Testis (tissue), 3 donors: Measurements from ENCODE around the gene OTOG. TPM values are rescaled to one million over a fixed set of nuclear protein-coding genes. Genes with fewer than 3 reads are reported as not detected.

ENCODE experiments used
- DNase-seq: peaks from one replicate; pipeline ENCODE4 v3.0.0-alpha.2; 2019
- H3K27ac ChIP-seq, 2 donors: fragments of 200-600 bp; sonication (generic); one replicate each; pipeline ENCODE4 v1.5.1; 2019
- H3K27me3 ChIP-seq: fragments of 200-600 bp; sonication (generic); one replicate; pipeline ENCODE4 v1.5.1; 2019
- H3K36me3 ChIP-seq: fragments of 200-600 bp; sonication (generic); one replicate; pipeline ENCODE4 v1.5.1; 2017; ENCODE audit warnings: low read depth; ENCODE audit errors: missing control alignments
- H3K4me1 ChIP-seq: fragments of 200-600 bp; sonication (generic); one replicate; pipeline ENCODE4 v1.5.1; 2019
- H3K4me3 ChIP-seq, 2 donors: fragments of 200-600 bp; sonication (generic); one replicate each; pipeline ENCODE4 v1.5.1; 2017 to 2019
- H3K9me3 ChIP-seq: fragments of 200-600 bp; sonication (generic); one replicate; pipeline ENCODE4 v1.5.1; 2017
- CTCF ChIP-seq, 3 experiments: fragments of 450-650 bp in 2 of 3; fragments of 200-600 bp in 1 of 3; sonication (generic) in 1 of 3; IDR thresholded peaks; one replicate each; pipeline ENCODE4 v1.5.1; 2016 to 2019; ENCODE audit warnings: antibody characterized with exemption in 3 of 3, mild to moderate bottlenecking in 2 of 3, moderate library complexity in 1 of 3
- POLR2A ChIP-seq: fragments of 450-650 bp; IDR thresholded peaks from one replicate; pipeline ENCODE4 v1.6.1; 2017; ENCODE audit warnings: antibody characterized with exemption, mild to moderate bottlenecking, moderate library complexity
- WGBS, 2 donors: methylation state at CpG; one replicate each; pipeline ENCODE4 v1.1.5; 2018; 5-methylcytosine and 5-hydroxymethylcytosine counted together
- intact Hi-C: fragments of 100-400 bp; cut with DNase I; formaldehyde crosslinking; loops from one replicate; pipeline ENCODE4 v1.15.1; 2023; ENCODE audit warnings: low total_unique reads
- polyA plus RNA-seq: library from polyadenylated mRNA; stranded (reverse); fragments of 350-450 nt; fragmentation: Illumina TruSeq; extraction: RNeasy Lipid Tissue Mini Kit (QIAGEN cat#74804); gene quantifications from one replicate; pipeline ENCODE4 v1.2.3, GENCODE V29; 2014; ENCODE audit warnings: low read depth, low replicate concordance; ENCODE audit not compliant: insufficient read depth
- total RNA-seq, 2 donors: library from RNA; depleted of rRNA; stranded (reverse); fragments of >200 nt; gene quantifications; one replicate each; pipeline ENCODE4 v1.2.3, GENCODE V29; 2016

OTOG gene
- total and polyA plus RNA-seq, 3 donors from 2014 or later: 2.2 to 4.2 (median 2.9) TPM

- no peaks in the 10 kb centered on the region for H3K36me3 ChIP-seq
- no peak for DNase-seq
- no peak overlapping the region for H3K27ac ChIP-seq
- no peaks in the 10 kb centered on the region for H3K4me1 ChIP-seq
- 86% methylated on average over 9 of the region's 9 CpGs; no CpG with 5 or more reads in 1 of the 2 donors for WGBS, 2 donors
- H3K4me3 ChIP-seq: no peak overlapping the region
- no peaks in the 10 kb centered on the region for H3K27me3 ChIP-seq
- intact Hi-C loops: no loop called here
- no peak for TF ChIP-seq POLR2A
- TF ChIP-seq CTCF (IDR thresholded peaks at IDR 0.05): no peak
- no peaks in the 10 kb centered on the region for H3K9me3 ChIP-seq
Observed at GRCh38 chr11:17635551-17635938, 88.5 kb downstream of the OTOG start.

- no peak for TF ChIP-seq CTCF (IDR thresholded peaks at IDR 0.05)
- TF ChIP-seq POLR2A: no peak
- no peak overlapping the region for H3K4me3 ChIP-seq
- intact Hi-C loops: no loop called here
- no peak for DNase-seq
- 83 to 88% methylated on average over 5 of the region's 5 CpGs for WGBS, 2 donors
- no peaks in the 10 kb centered on the region for H3K9me3 ChIP-seq
- H3K4me1 ChIP-seq: no peaks in the 10 kb centered on the region
- H3K27me3 ChIP-seq: no peaks in the 10 kb centered on the region
- no peak overlapping the region for H3K27ac ChIP-seq
- H3K36me3 ChIP-seq: no peaks in the 10 kb centered on the region
Observed at GRCh38 chr11:17636721-17637120, 89.7 kb downstream of the OTOG start.

GRCh38 chr11:17637901-17638300, 90.8 kb downstream of the OTOG start:
- intact Hi-C loops: no loop called here
- no peaks in the 10 kb centered on the region for H3K36me3 ChIP-seq
- no peak overlapping the region for H3K4me3 ChIP-seq
- H3K27me3 ChIP-seq: no peaks in the 10 kb centered on the region
- no peak for DNase-seq
- no peaks in the 10 kb centered on the region for H3K9me3 ChIP-seq
- WGBS, 2 donors: 79 to 88% methylated on average over 4 of the region's 4 CpGs
- TF ChIP-seq POLR2A (no peak), CTCF (IDR thresholded peaks at IDR 0.05) (no peak)
- no peaks in the 10 kb centered on the region for H3K4me1 ChIP-seq
- no peak overlapping the region for H3K27ac ChIP-seq

GRCh38 chr11:17638311-17638710, 91.3 kb downstream of the OTOG start:
- TF ChIP-seq POLR2A (no peak), CTCF (IDR thresholded peaks at IDR 0.05) (no peak)
- 87 to 91% methylated on average over 9 of the region's 9 CpGs for WGBS, 2 donors
- Histone ChIP-seq H3K36me3 (no peaks in the 10 kb centered on the region), H3K27me3 (no peaks in the 10 kb centered on the region), H3K27ac (no peak overlapping the region), H3K4me1 (no peaks in the 10 kb centered on the region), H3K4me3 (no peak overlapping the region), H3K9me3 (no peaks in the 10 kb centered on the region)
- intact Hi-C loops: no loop called here
- DNase-seq: no peak

- TF ChIP-seq CTCF (IDR thresholded peaks at IDR 0.05) (no peak), POLR2A (no peak)
- 89 to 94% methylated on average over 4 of the region's 4 CpGs for WGBS, 2 donors
- intact Hi-C loops: no loop called here
- no peak for DNase-seq
- Histone ChIP-seq H3K4me3 (no peak overlapping the region), H3K36me3 (no peaks in the 10 kb centered on the region), H3K27ac (no peak overlapping the region), H3K27me3 (no peaks in the 10 kb centered on the region), H3K4me1 (no peaks in the 10 kb centered on the region), H3K9me3 (no peaks in the 10 kb centered on the region)
Observed at GRCh38 chr11:17639091-17639490, 92.0 kb downstream of the OTOG start.
